ENCODE data around the gene CLTC. TPM values are rescaled to one million over a fixed set of nuclear protein-coding genes. Genes with fewer than 3 reads are reported as not detected.

CLTC gene
- total RNA-seq, 2 experiments from 2014 or later = 81.5 to 89.9 TPM

DNA sequence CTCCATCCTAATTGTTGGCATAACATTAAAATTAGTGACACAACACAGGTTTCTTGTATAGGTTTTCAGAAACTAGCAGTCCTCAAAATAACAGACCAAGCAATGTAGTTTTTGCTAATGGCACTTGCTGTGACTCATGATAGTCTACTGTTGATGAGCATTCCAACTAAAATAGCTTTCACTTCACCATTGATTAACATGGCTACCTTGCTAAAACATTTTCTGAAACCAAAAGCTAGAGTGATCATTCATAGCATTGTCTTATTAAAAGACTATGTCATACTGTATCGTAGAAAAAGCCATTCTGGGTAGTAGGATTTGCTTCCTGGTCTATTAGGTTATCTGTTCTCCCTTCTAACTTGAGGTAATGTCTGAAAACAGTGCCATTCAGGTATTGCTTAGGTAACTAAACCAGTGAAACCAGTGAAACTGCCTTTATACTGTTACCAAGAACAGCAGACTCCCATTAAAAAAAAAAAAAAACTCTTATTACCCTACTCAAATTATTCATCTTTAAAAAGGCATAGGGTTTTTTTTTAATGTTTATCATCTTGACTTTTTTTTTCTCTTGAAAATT is 2.5 kb upstream of the CLTC start:
- peaks cover 17% of the 10 kb centered on the region for H3K4me1 ChIP-seq (ENCODE audit: insufficient read depth, low read length)
- Mint-ChIP-seq H3K4me1 (ENCODE audit: low read depth) (peaks cover 46% of the 10 kb centered on the region), H3K36me3 (ENCODE audit: low read depth) (peaks cover 32% of the 10 kb centered on the region), H3K9me3 (no peaks in the 10 kb centered on the region), H3K27me3 (no peaks in the 10 kb centered on the region), H3K27ac (peak overlapping the region; percentile 20), H3K4me3 (peak overlapping the region; percentile 97)
- H3K4me3 ChIP-seq (ENCODE audit: low read length) = no peak overlapping the region
- no peak for TF ChIP-seq CTCF (IDR thresholded peaks at IDR 0.05)
- ChIA-PET CTCF (interaction anchor here (0.7 kb wide), 1 partner anchor 481 kb away, joined by 3 read pairs; no protein-coding TSS in a partner anchor), POLR2A (interaction anchor here (3.7 kb wide), 1 partner anchor 25 kb away, joined by 32 read pairs; no protein-coding TSS in a partner anchor)
- H3K27me3 ChIP-seq (ENCODE audit: control insufficient read depth in 1 of 2, insufficient read depth in 2 of 2, low read length in 2 of 2) = no peaks in the 10 kb centered on the region
- DNase-seq (no peak), ATAC-seq (ENCODE audit: poor library complexity) (no peak)
- no peak overlapping the region for H3K27ac ChIP-seq (ENCODE audit: low read depth in 1 of 2, low read length in 2 of 2)
- intact Hi-C loops (cut with DNase I, micrococcal nuclease) = loop anchor here in 1 of 2 experiments (5.0 kb wide), 1 partner anchor 275 kb away; the partner anchor contains the start of genes RPS6KB1 and TUBD1
- H3K9me3 ChIP-seq (ENCODE audit: control insufficient read depth in 1 of 2, insufficient read depth in 1 of 2, low read length in 2 of 2) = no peaks in the 10 kb centered on the region
- no peaks in the 10 kb centered on the region for H3K36me3 ChIP-seq (ENCODE audit: insufficient read depth, low read length)

- intact Hi-C loops (cut with DNase I, micrococcal nuclease) = loop anchor here (1.0 to 5.0 kb wide), 4 partner anchors 23 to 273 kb away; partner anchors contain the start of genes DHX40 (in 2 of the 2), RPS6KB1 (in 1 of the 2) and TUBD1 (in 1 of the 2)
- ATAC-seq (ENCODE audit: poor library complexity) (no peak), DNase-seq (no peak)
- CTCF ChIA-PET = interaction anchor here (0.8 to 1.8 kb wide), 3 partner anchors 11 to 512 kb away, joined by 3 to 6 read pairs (median 3); partner anchors contain the start of gene TRIM37
- peak overlapping the region; percentile 97 for H3K4me3 Mint-ChIP-seq
- Histone ChIP-seq H3K4me1 (ENCODE audit: insufficient read depth, low read length) (peaks cover 20% of the 10 kb centered on the region), H3K4me3 (ENCODE audit: low read length) (peak overlapping the region; percentile 96), H3K27ac (ENCODE audit: low read depth in 1 of 2, low read length in 2 of 2) (peak overlapping the region; percentile 95 to 96), H3K9me3 (ENCODE audit: control insufficient read depth in 1 of 2, insufficient read depth in 1 of 2, low read length in 2 of 2) (no peaks in the 10 kb centered on the region), H3K36me3 (ENCODE audit: insufficient read depth, low read length) (no peaks in the 10 kb centered on the region), H3K27me3 (ENCODE audit: control insufficient read depth in 1 of 2, insufficient read depth in 2 of 2, low read length in 2 of 2) (no peaks in the 10 kb centered on the region)
- peaks cover 36% of the 10 kb centered on the region for H3K36me3 Mint-ChIP-seq (ENCODE audit: low read depth)
- no peaks in the 10 kb centered on the region for H3K27me3 Mint-ChIP-seq
- POLR2A ChIA-PET = interaction anchor here (0.7 to 3.7 kb wide), 27 partner anchors 8 to 1769 kb away, joined by 3 to 40 read pairs (median 5); partner anchors contain the start of genes APPBP2, DHX40, MRPS23 and PRR11
- H3K9me3 Mint-ChIP-seq = no peaks in the 10 kb centered on the region
- peaks cover 63% of the 10 kb centered on the region for H3K4me1 Mint-ChIP-seq (ENCODE audit: low read depth)
- TF ChIP-seq CTCF (IDR thresholded peaks at IDR 0.05) = no peak
- H3K27ac Mint-ChIP-seq = peak overlapping the region; percentile 98
These were observed 729 bp upstream of the CLTC start for GRCh38 chr17:59619035-59619297.

DNA sequence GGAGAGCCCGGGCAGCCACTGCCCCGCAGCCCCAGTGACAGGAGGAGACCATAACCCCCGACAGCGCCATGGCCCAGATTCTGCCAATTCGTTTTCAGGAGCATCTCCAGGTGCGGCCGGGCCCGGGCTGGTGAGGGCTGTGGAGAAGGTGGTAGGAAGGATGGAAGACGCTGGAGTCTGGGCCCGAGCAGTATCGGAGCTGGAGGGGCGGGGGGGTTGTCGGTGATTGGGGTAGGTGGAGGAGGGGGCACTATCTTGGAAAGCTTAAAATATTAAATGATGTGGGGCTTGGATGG is 317 bp downstream of the CLTC start:
- Histone ChIP-seq H3K4me1 (ENCODE audit: insufficient read depth, low read length) (peaks cover 28% of the 10 kb centered on the region), H3K9me3 (ENCODE audit: control insufficient read depth in 1 of 2, insufficient read depth in 1 of 2, low read length in 2 of 2) (no peaks in the 10 kb centered on the region), H3K4me3 (ENCODE audit: low read length) (peak overlapping the region; percentile 96), H3K36me3 (ENCODE audit: insufficient read depth, low read length) (no peaks in the 10 kb centered on the region), H3K27ac (ENCODE audit: low read depth in 1 of 2, low read length in 2 of 2) (peak overlapping the region; percentile 95 to 96), H3K27me3 (ENCODE audit: control insufficient read depth in 1 of 2, insufficient read depth in 2 of 2, low read length in 2 of 2) (no peaks in the 10 kb centered on the region)
- peak overlapping the region; percentile 97 for H3K4me3 Mint-ChIP-seq
- H3K27ac Mint-ChIP-seq = peak overlapping the region; percentile 98
- TF ChIP-seq CTCF (IDR thresholded peaks at IDR 0.05) = no peak
- intact Hi-C loops (cut with DNase I, micrococcal nuclease) = loop anchor here in 1 of 2 experiments (5.0 to 10.0 kb wide), 3 partner anchors 87 to 1105 kb away; partner anchors contain the start of genes MTMR4, PTRH2, TRIM37 and VMP1
- CTCF ChIA-PET = interaction anchor here (0.8 to 1.8 kb wide), 3 partner anchors 12 to 513 kb away, joined by 3 to 6 read pairs (median 3); partner anchors contain the start of gene TRIM37
- POLR2A ChIA-PET = interaction anchor here (0.5 to 3.7 kb wide), 23 partner anchors 9 to 1770 kb away, joined by 3 to 40 read pairs (median 5); partner anchors contain the start of genes DHX40, MRPS23, PRR11 and PTRH2
- H3K36me3 Mint-ChIP-seq (ENCODE audit: low read depth) = peaks cover 36% of the 10 kb centered on the region
- ATAC-seq (ENCODE audit: poor library complexity) (no peak), DNase-seq (no peak)
- H3K27me3 Mint-ChIP-seq = no peaks in the 10 kb centered on the region
- H3K9me3 Mint-ChIP-seq = no peaks in the 10 kb centered on the region
- peaks cover 66% of the 10 kb centered on the region for H3K4me1 Mint-ChIP-seq (ENCODE audit: low read depth)
